Calu3 (cell line): ENCODE measurements around the gene TTC32. TPM values are rescaled to one million over a fixed set of nuclear protein-coding genes. Genes with fewer than 3 reads are reported as not detected.

Experiments used
- BruUV-seq: library from RNA; stranded (reverse); fragments of 400-500 nt; replicated peaks from 2 replicates; lab custom pipeline; 2021; lab: Mats Ljungman, UMichigan
- CTCF ChIA-PET: fragments of 300-600 bp; sonication (Branson Sonifier 250); formaldehyde crosslinking; loops from one replicate; lab custom pipeline; 2022; ENCODE audit warnings: antibody characterized with exemption; lab: Charles Lee
- DNase-seq: peaks from one replicate; pipeline ENCODE4 v3.0.0; 2022
- H3K27ac Mint-ChIP-seq: one replicate; pipeline ENCODE4 v1.8.0; 2022; ENCODE audit warnings: mixed read lengths; ENCODE audit not compliant: unreplicated experiment
- H3K27me3 Mint-ChIP-seq: one replicate; pipeline ENCODE4 v1.8.0; 2022; ENCODE audit warnings: mixed read lengths; ENCODE audit not compliant: unreplicated experiment
- H3K36me3 Mint-ChIP-seq: one replicate; pipeline ENCODE4 v1.8.0; 2022; ENCODE audit warnings: mild to moderate bottlenecking, moderate library complexity, mixed read lengths; ENCODE audit not compliant: insufficient read depth, unreplicated experiment
- H3K4me1 Mint-ChIP-seq: one replicate; pipeline ENCODE4 v1.8.0; 2022; ENCODE audit warnings: mild to moderate bottlenecking, low read depth, mixed read lengths; ENCODE audit not compliant: unreplicated experiment
- H3K4me3 Mint-ChIP-seq: one replicate; pipeline ENCODE4 v1.8.0; 2022; ENCODE audit warnings: mild to moderate bottlenecking, low read depth, moderate library complexity, mixed read lengths; ENCODE audit not compliant: unreplicated experiment
- H3K9me3 Mint-ChIP-seq: one replicate; pipeline ENCODE4 v1.8.0; 2022; ENCODE audit warnings: low read depth, mixed read lengths; ENCODE audit not compliant: unreplicated experiment
- intact Hi-C: fragments of 100-400 bp; cut with micrococcal nuclease; formaldehyde crosslinking; loops from one replicate; pipeline ENCODE4 v1.10.0; 2022; ENCODE audit not compliant: unreplicated experiment
- total RNA-seq: library from RNA; stranded (reverse); gene quantifications from 2 replicates; pipeline ENCODE4 v1.2.3, GENCODE V29; 2022
- TF ChIP-seq, protein P1 (sequence below): fragments of 200-600 bp; IDR thresholded peaks from one replicate; pipeline ENCODE4 v1.8.0; 2022; ENCODE audit warnings: antibody characterized with exemption; ENCODE audit not compliant: unreplicated experiment

Gene TTC32
- total RNA-seq, 1 experiment from 2014 or later = 13.6 TPM

DNA sequence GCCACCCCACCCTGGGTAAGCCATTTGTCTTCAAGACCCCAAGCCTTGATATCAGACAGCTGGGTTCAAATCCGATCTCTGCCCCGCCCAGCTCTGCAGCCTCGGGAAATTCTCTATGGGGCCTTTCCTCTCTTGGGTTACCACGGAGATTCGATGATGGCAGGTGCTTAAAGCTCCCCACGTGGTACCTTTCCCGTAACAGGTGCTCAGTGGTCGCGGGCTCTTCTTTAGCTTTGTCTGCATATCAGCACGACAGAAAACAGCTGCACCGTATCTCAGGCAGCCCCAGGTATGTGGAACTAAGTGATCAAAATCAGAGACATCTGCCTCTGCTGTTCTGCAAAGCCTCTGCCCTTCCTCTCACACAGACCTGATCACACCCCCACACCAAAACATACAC lies 37.4 kb downstream of the TTC32 start:
- intact Hi-C loops = loop anchor here (5.0 to 10.0 kb wide), 3 partner anchors 197 to 1340 kb away; no protein-coding TSS in a partner anchor
- Mint-ChIP-seq H3K9me3 (no peaks in the 10 kb centered on the region), H3K36me3 (peaks cover 7% of the 10 kb centered on the region), H3K27me3 (peaks cover 20% of the 10 kb centered on the region), H3K4me3 (no peak overlapping the region), H3K27ac (no peak overlapping the region), H3K4me1 (no peaks in the 10 kb centered on the region)
- CTCF ChIA-PET = no interaction called here
- no TSS peak for BruUV-seq
- no peak for DNase-seq
- TF ChIP-seq, protein P1, sequence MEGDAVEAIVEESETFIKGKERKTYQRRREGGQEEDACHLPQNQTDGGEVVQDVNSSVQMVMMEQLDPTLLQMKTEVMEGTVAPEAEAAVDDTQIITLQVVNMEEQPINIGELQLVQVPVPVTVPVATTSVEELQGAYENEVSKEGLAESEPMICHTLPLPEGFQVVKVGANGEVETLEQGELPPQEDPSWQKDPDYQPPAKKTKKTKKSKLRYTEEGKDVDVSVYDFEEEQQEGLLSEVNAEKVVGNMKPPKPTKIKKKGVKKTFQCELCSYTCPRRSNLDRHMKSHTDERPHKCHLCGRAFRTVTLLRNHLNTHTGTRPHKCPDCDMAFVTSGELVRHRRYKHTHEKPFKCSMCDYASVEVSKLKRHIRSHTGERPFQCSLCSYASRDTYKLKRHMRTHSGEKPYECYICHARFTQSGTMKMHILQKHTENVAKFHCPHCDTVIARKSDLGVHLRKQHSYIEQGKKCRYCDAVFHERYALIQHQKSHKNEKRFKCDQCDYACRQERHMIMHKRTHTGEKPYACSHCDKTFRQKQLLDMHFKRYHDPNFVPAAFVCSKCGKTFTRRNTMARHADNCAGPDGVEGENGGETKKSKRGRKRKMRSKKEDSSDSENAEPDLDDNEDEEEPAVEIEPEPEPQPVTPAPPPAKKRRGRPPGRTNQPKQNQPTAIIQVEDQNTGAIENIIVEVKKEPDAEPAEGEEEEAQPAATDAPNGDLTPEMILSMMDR = no peak

DNA sequence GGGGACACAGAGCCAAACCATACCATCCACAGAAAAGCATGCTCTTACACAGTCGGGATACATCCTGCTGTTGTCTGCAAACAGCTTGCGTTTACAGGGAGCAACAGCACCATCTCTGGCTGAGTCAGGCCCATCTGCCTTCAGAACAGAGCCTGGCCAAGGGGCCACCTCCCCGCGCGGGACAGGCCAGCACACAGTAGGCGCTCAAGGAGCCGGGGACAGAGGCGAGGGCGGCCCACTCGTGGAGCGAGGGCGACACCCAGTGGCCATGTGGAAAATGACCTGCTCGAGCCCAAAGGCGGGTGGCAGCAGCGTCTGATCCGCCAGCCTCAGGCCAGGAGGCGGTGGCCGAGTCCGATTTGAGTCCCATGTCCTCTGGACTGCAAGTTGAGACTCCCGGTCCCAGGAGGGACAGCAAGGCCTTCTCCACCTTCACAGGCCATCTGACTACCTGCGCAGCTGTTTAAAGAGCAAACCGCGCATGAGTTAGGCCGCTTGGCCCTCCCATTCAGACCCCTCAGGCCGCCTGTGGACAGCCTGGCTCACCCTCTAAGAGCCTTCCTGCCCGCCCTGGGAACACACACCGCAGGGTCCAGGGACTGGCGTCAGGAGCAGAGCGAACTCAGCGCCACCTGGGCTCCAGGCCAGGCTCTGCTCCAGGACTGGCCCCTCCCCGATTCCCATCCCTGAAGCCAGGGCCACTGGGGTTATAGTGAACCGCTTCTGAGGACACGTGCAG lies 38.3 kb downstream of the TTC32 start:
- H3K36me3 Mint-ChIP-seq = no peaks in the 10 kb centered on the region
- BruUV-seq = no TSS peak
- TF ChIP-seq, protein P1 = peak; percentile 98
- peaks cover 16% of the 10 kb centered on the region for H3K27me3 Mint-ChIP-seq
- CTCF ChIA-PET = interaction anchor here (1.0 to 1.1 kb wide), 2 partner anchors 494 to 1343 kb away, joined by 3 to 7 read pairs; no protein-coding TSS in a partner anchor
- H3K4me3 Mint-ChIP-seq = no peak overlapping the region
- intact Hi-C loops = loop anchor here (1.0 to 10.0 kb wide), 7 partner anchors 95 to 1428 kb away; no protein-coding TSS in a partner anchor
- no peaks in the 10 kb centered on the region for H3K9me3 Mint-ChIP-seq
- no peaks in the 10 kb centered on the region for H3K4me1 Mint-ChIP-seq
- no peak overlapping the region for H3K27ac Mint-ChIP-seq
- DNase-seq = peak; percentile 84

DNA sequence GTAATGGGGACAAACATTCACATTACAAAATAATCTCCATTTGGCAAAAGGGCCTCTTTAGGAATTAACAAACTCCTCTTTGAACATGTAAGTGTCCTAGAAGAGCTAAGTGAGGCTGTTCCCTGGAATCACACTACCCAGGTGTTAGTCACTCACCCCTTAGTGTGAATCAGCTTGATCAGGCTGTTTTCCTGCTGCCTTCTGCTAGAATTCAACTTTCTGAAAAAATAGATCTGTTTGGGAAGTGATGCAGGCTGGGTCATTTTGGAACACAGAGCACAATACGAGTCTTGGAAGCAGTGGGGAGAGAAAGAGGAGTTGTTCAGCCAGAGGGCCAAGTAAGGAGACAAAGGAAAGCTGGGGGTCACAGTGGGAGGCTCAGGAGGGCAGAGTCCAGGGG lies 40.0 kb downstream of the TTC32 start:
- no peaks in the 10 kb centered on the region for H3K36me3 Mint-ChIP-seq
- peaks cover 10% of the 10 kb centered on the region for H3K27me3 Mint-ChIP-seq
- no peak for DNase-seq
- intact Hi-C loops = loop anchor here (2.0 to 10.0 kb wide), 4 partner anchors 93 to 1337 kb away; no protein-coding TSS in a partner anchor
- no peak overlapping the region for H3K27ac Mint-ChIP-seq
- CTCF ChIA-PET = no interaction called here
- no peaks in the 10 kb centered on the region for H3K9me3 Mint-ChIP-seq
- TF ChIP-seq, protein P1 = no peak
- no peak overlapping the region for H3K4me3 Mint-ChIP-seq
- H3K4me1 Mint-ChIP-seq = no peaks in the 10 kb centered on the region
- no TSS peak for BruUV-seq

DNA sequence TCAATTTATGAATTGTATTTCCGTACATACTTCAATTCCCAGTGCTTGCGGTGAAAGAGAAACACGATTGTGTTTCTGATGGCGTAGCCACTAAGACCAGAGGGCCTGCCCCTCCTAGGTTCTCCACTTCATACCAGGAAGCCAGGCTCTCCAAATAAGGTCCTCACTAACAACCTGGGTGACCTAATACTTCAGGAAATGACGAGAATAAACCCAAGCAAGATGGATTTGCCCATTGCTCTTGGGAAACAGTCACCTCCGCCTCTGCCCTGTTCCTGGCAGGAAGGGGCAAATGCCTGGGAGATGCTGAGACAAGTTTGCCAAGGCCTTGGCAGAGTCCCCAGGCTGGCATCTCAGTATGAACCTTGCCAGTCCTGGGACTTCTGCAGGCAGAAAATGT lies 41.8 kb downstream of the TTC32 start:
- Mint-ChIP-seq H3K4me1 (no peaks in the 10 kb centered on the region), H3K27me3 (peaks cover 15% of the 10 kb centered on the region), H3K9me3 (no peaks in the 10 kb centered on the region), H3K36me3 (no peaks in the 10 kb centered on the region), H3K4me3 (no peak overlapping the region), H3K27ac (no peak overlapping the region)
- DNase-seq = no peak
- intact Hi-C loops = loop anchor here (5.0 to 10.0 kb wide), 3 partner anchors 193 to 1335 kb away; no protein-coding TSS in a partner anchor
- CTCF ChIA-PET = no interaction called here
- TF ChIP-seq, protein P1 = no peak
- BruUV-seq = no TSS peak
